HEK293 (cell line): ENCODE results near the gene HMOX1.

Experiments
- CTCF ChIA-PET: fragments of 350-600 bp; formaldehyde crosslinking; extraction: SDS; loops from one replicate; lab custom pipeline; 2021; ENCODE audit warnings: antibody characterized with exemption; lab: Yijun Ruan, JAX
- POLR2A ChIA-PET: fragments of 300-600 bp; formaldehyde crosslinking; extraction: SDS; loops from one replicate; lab custom pipeline; 2020; ENCODE audit warnings: antibody characterized with exemption, inconsistent platforms; lab: Yijun Ruan, JAX
- H3K27ac ChIP-seq: fragments of 200-500 bp; sonication (Bioruptor generic); 2 replicates; pipeline ENCODE4 v1.5.1; 2014; ENCODE audit warnings: low read depth, low read length, control low read depth, inconsistent platforms; ENCODE audit errors: extremely low read depth
- H3K36me3 ChIP-seq, 2 experiments: fragments of 200-500 bp in 1 of 2; sonication (Bioruptor generic) in 1 of 2; 1 replicate in 1 of 2; 2 replicates in 1 of 2; pipeline ENCODE4 v1.5.1; 2014 to 2017; ENCODE audit warnings: inconsistent platforms in 2 of 2, low read length in 2 of 2; ENCODE audit not compliant: control insufficient read depth in 2 of 2, insufficient read depth in 1 of 2
- H3K4me1 ChIP-seq: fragments of 200-500 bp; sonication (Bioruptor generic); 2 replicates; pipeline ENCODE4 v1.5.1; 2014; ENCODE audit warnings: mild to moderate bottlenecking, low read length, inconsistent platforms; ENCODE audit not compliant: control insufficient read depth, insufficient read depth
- H3K4me3 ChIP-seq: 2 replicates; pipeline ENCODE4 v1.5.1; 2011; ENCODE audit warnings: low read depth, mild to moderate bottlenecking, control low read depth, low read length, moderate library complexity
- H3K9me3 ChIP-seq: fragments of 200-500 bp; sonication (Bioruptor generic); 2 replicates; pipeline ENCODE4 v1.5.1; 2014; ENCODE audit warnings: low read depth, low read length, inconsistent platforms; ENCODE audit not compliant: control insufficient read depth, insufficient read depth
- ATF2 ChIP-seq: fragments of 450-650 bp; formaldehyde crosslinking; IDR thresholded peaks from 2 replicates; pipeline ENCODE4 v1.5.1; 2016; ENCODE audit warnings: missing biosample characterization, missing genetic modification characterization, low read depth
- BCL6B ChIP-seq: fragments of 450-650 bp; formaldehyde crosslinking; IDR thresholded peaks from 2 replicates; pipeline ENCODE4 v1.5.1; 2017; ENCODE audit warnings: missing biosample characterization, missing genetic modification characterization
- ELK4 ChIP-seq: IDR thresholded peaks from 2 replicates; pipeline ENCODE4 v1.6.1; 2011; ENCODE audit warnings: mild to moderate bottlenecking, low read depth, low read length, borderline replicate concordance
- HOXA7 ChIP-seq: sonication (generic); formaldehyde crosslinking; IDR thresholded peaks from 2 replicates; pipeline ENCODE4 v1.8.1; 2022; ENCODE audit warnings: missing genetic modification reagents, borderline replicate concordance
- KLF1 ChIP-seq: fragments of 450-650 bp; formaldehyde crosslinking; IDR thresholded peaks from 2 replicates; pipeline ENCODE4 v1.5.1; 2016; ENCODE audit warnings: missing biosample characterization, missing genetic modification characterization
- KLF16 ChIP-seq: fragments of 450-650 bp; formaldehyde crosslinking; IDR thresholded peaks from 2 replicates; pipeline ENCODE4 v1.5.1; 2017; ENCODE audit warnings: missing biosample characterization, missing genetic modification characterization
- KLF17 ChIP-seq: fragments of 450-650 bp; formaldehyde crosslinking; IDR thresholded peaks from 2 replicates; pipeline ENCODE4 v1.5.1; 2016; ENCODE audit warnings: missing biosample characterization, missing genetic modification characterization
- OVOL3 ChIP-seq: fragments of 450-650 bp; formaldehyde crosslinking; IDR thresholded peaks from 2 replicates; pipeline ENCODE4 v1.5.1; 2016; ENCODE audit warnings: missing biosample characterization, missing genetic modification characterization
- PBX3 ChIP-seq: sonication (generic); formaldehyde crosslinking; IDR thresholded peaks from 2 replicates; pipeline ENCODE4 v1.8.1; 2022; ENCODE audit warnings: mild to moderate bottlenecking, moderate library complexity, missing genetic modification reagents
- SCRT2 ChIP-seq: fragments of 450-650 bp; formaldehyde crosslinking; IDR thresholded peaks from 2 replicates; pipeline ENCODE4 v1.5.1; 2016; ENCODE audit warnings: missing biosample characterization, missing genetic modification characterization
- SP2 ChIP-seq: fragments of 450-650 bp; formaldehyde crosslinking; IDR thresholded peaks from 2 replicates; pipeline ENCODE4 v1.5.1; 2016; ENCODE audit warnings: missing biosample characterization, missing genetic modification characterization
- SP7 ChIP-seq: fragments of 450-650 bp; formaldehyde crosslinking; IDR thresholded peaks from 2 replicates; pipeline ENCODE4 v1.5.1; 2016; ENCODE audit warnings: missing biosample characterization, missing genetic modification characterization
- ZBTB10 ChIP-seq: fragments of 450-650 bp; formaldehyde crosslinking; IDR thresholded peaks from 2 replicates; pipeline ENCODE4 v1.5.1; 2016; ENCODE audit warnings: missing biosample characterization, missing genetic modification characterization
- ZBTB8A ChIP-seq: fragments of 450-650 bp; formaldehyde crosslinking; IDR thresholded peaks from 2 replicates; pipeline ENCODE4 v1.5.1; 2016; ENCODE audit warnings: missing biosample characterization, missing genetic modification characterization
- ZEB2 ChIP-seq: fragments of 450-650 bp; formaldehyde crosslinking; IDR thresholded peaks from 2 replicates; pipeline ENCODE4 v1.5.1; 2016; ENCODE audit warnings: missing biosample characterization, missing genetic modification characterization
- ZFHX2 ChIP-seq: fragments of 450-650 bp; formaldehyde crosslinking; conservative IDR thresholded peaks from 2 replicates; pipeline ENCODE4 v1.5.1; 2016; ENCODE audit warnings: missing biosample characterization, missing genetic modification characterization
- ZNF248 ChIP-seq: fragments of 450-650 bp; formaldehyde crosslinking; IDR thresholded peaks from 2 replicates; pipeline ENCODE4 v1.5.1; 2017; ENCODE audit warnings: missing biosample characterization, missing genetic modification characterization
- ZNF26 ChIP-seq: fragments of 450-650 bp; formaldehyde crosslinking; IDR thresholded peaks from 2 replicates; pipeline ENCODE4 v1.5.1; 2016; ENCODE audit warnings: missing biosample characterization, missing genetic modification characterization
- ZNF292 ChIP-seq: fragments of 450-650 bp; formaldehyde crosslinking; IDR thresholded peaks from 2 replicates; pipeline ENCODE4 v1.5.1; 2016; ENCODE audit warnings: low read depth, missing biosample characterization, missing genetic modification characterization, borderline replicate concordance
- ZNF302 ChIP-seq: fragments of 450-650 bp; formaldehyde crosslinking; IDR thresholded peaks from 2 replicates; pipeline ENCODE4 v1.5.1; 2016; ENCODE audit warnings: missing biosample characterization, missing genetic modification characterization, low read depth
- ZNF391 ChIP-seq: fragments of 450-650 bp; formaldehyde crosslinking; IDR thresholded peaks from 2 replicates; pipeline ENCODE4 v1.5.1; 2016; ENCODE audit warnings: low read depth, missing biosample characterization, missing genetic modification characterization, borderline replicate concordance
- ZNF501 ChIP-seq: fragments of 450-650 bp; formaldehyde crosslinking; IDR thresholded peaks from 2 replicates; pipeline ENCODE4 v1.5.1; 2016; ENCODE audit warnings: missing biosample characterization, missing genetic modification characterization
- ZNF549 ChIP-seq: fragments of 450-650 bp; IDR thresholded peaks from 2 replicates; pipeline ENCODE4 v1.5.1; 2018; ENCODE audit warnings: missing biosample characterization, missing genetic modification characterization, mild to moderate bottlenecking, inconsistent platforms, moderate library complexity
- ZNF560 ChIP-seq: fragments of 450-650 bp; formaldehyde crosslinking; IDR thresholded peaks from 2 replicates; pipeline ENCODE4 v1.5.1; 2017; ENCODE audit warnings: missing biosample characterization, missing genetic modification characterization, borderline replicate concordance
- ZNF654 ChIP-seq: fragments of 450-650 bp; formaldehyde crosslinking; IDR thresholded peaks from 2 replicates; pipeline ENCODE4 v1.5.1; 2016; ENCODE audit warnings: low read depth, missing biosample characterization, missing genetic modification characterization

Gene HMOX1

GRCh38 chr22:35380537-35381423 lies at the start of gene HMOX1:
Gene HMOX1 (plus strand): TSS chr22:35381096. CDS start chr22:35381174, 78 bp downstream.
- Histone ChIP-seq H3K4me3 (peak within 1 kb of the TSS; percentile 55), H3K4me1 (peaks cover 7% of the 10 kb centered on the region), H3K9me3 (no peaks in the 10 kb centered on the region), H3K36me3 (peaks cover 0 to 26% of the 10 kb centered on the region in 2 experiments; a peak in 1 of 3 replicates), H3K27ac (peak within 1 kb of the TSS; percentile 48; the same call in 1 of the 2 replicates)
- ChIA-PET CTCF (interaction anchor here (0.6 to 2.4 kb wide), 7 partner anchors 22 to 177 kb away, joined by 3 to 12 read pairs (median 3); no protein-coding TSS in a partner anchor), POLR2A (interaction anchor here (0.6 to 1.9 kb wide), 6 partner anchors 10 to 65 kb away, joined by 3 to 11 read pairs (median 4); no protein-coding TSS in a partner anchor)
- TF ChIP-seq ZNF292 (tag by site-specific recombination) (no peak), ZNF26 (tag by site-specific recombination) (no peak), ZBTB8A (tag by site-specific recombination) (peak; percentile 96), ZBTB10 (tag by site-specific recombination) (peak; percentile 24), KLF16 (tag by site-specific recombination) (peak; percentile 71), ZNF248 (tag by site-specific recombination) (no peak), ZFHX2 (tag by site-specific recombination) (peak; percentile 63), SP7 (peak; percentile 67), ZNF501 (tag by site-specific recombination) (no peak; the same call in 1 of the 2 replicates), OVOL3 (tag by site-specific recombination) (0 out of 2 replicates have a peak, but pooled peaks have one; percentile 27), HOXA7 (CRISPR knock-in tag) (no peak), SCRT2 (0 out of 2 replicates have a peak, but pooled peaks have one; percentile 20), ATF2 (tag by site-specific recombination) (no peak), BCL6B (tag by site-specific recombination) (no peak), ZNF391 (tag by site-specific recombination) (0 out of 2 replicates have a peak, but pooled peaks have one; percentile 29), ZNF654 (tag by site-specific recombination) (no peak), ZNF549 (tag by site-specific recombination) (no peak), ZEB2 (peak; percentile 75), PBX3 (CRISPR knock-in tag) (peak; percentile 68; the same call in 1 of the 2 replicates), ZNF302 (tag by site-specific recombination) (no peak), ELK4 (no peak; the same call in 1 of the 2 replicates), ZNF560 (tag by site-specific recombination) (no peak), SP2 (tag by site-specific recombination) (peak; percentile 50), KLF17 (peak; percentile 64; the same call in 1 of the 2 replicates), KLF1 (peak; percentile 66; the same call in 1 of the 2 replicates)
